KOPT-K1 (cell line): Measurements from ENCODE around the gene KIAA1217.

Source experiments
- H3K27ac ChIP-seq: fragments of 200-600 bp; sonication (generic); 2 replicates; pipeline ENCODE4 v1.5.1; 2016; ENCODE audit warnings: antibody characterized with exemption, mild to moderate bottlenecking, low read depth, low read length; ENCODE audit not compliant: poor library complexity, severe bottlenecking
- H3K36me3 ChIP-seq: fragments of 200-600 bp; sonication (generic); 2 replicates; pipeline ENCODE4 v1.5.1; 2017; ENCODE audit warnings: antibody characterized with exemption, mild to moderate bottlenecking, low read length, moderate library complexity; ENCODE audit not compliant: insufficient read depth
- H3K9me3 ChIP-seq: fragments of 200-600 bp; sonication (generic); 2 replicates; pipeline ENCODE4 v1.5.1; 2017; ENCODE audit warnings: antibody characterized with exemption, low read length, mild to moderate bottlenecking; ENCODE audit not compliant: insufficient read depth, poor library complexity, severe bottlenecking

Gene KIAA1217

DNA sequence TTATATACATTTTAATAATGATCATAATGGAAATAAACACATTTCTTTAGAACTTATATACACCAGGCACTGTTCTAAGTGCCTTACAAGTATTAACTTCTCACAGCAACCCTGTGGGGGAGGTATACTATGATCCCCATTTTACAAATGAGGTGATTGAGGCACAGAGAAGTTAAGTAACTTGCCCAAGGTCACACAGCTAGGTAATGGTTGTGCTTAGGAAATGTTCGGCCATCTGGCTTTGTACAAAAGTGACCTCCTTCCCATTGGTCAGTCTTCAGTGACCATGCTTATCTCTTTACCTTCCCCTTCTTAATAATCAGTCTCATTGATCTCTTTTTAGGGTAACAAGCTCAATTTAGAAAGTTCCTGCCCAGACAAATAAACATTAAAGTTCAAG lies 158.8 kb downstream of the KIAA1217 start:
- no peak overlapping the region for H3K27ac ChIP-seq
- no peaks in the 10 kb centered on the region for H3K36me3 ChIP-seq
- H3K9me3 ChIP-seq: no peaks in the 10 kb centered on the region

DNA sequence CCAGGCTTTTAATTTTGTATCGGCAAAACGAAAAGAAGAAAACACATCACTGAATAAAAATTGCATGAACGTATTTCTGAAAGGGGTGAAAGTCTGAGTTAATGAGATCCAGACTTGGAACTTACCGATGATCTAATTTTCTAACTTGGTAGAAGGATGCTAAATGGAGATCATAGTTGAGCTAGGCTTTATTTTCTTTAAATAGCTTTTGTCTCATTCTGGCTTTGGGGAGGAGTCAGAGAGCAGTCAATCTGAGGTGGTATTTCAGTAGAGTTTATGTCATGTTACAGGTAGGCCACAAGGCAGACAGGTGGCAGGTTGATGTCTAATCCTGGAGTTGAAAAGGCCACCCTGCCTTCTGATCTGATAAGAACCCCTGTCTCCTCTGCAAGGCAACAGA lies 161.9 kb downstream of the KIAA1217 start:
- Histone ChIP-seq H3K36me3 (no peaks in the 10 kb centered on the region), H3K27ac (no peak overlapping the region), H3K9me3 (no peaks in the 10 kb centered on the region)

DNA sequence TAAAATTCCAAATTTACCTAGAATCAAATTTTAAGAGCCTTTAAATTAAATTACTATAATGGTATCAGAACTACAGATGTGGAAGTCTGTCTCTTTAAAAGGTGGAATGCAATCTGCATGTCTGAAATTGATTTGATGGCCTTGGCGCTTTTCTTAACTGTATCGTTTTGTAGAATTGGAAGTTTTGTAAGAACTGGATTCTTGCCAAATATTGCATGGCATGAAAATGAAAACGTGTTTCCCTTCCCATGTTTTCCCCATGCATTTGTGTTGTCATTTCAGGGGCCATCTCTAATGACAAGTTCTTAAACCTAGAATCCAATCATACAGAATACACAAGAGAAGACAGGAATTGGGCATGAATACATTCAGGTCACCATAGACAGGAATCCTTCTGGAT lies 162.5 kb downstream of the KIAA1217 start:
- H3K9me3 ChIP-seq: no peaks in the 10 kb centered on the region
- no peaks in the 10 kb centered on the region for H3K36me3 ChIP-seq
- H3K27ac ChIP-seq: no peak overlapping the region

DNA sequence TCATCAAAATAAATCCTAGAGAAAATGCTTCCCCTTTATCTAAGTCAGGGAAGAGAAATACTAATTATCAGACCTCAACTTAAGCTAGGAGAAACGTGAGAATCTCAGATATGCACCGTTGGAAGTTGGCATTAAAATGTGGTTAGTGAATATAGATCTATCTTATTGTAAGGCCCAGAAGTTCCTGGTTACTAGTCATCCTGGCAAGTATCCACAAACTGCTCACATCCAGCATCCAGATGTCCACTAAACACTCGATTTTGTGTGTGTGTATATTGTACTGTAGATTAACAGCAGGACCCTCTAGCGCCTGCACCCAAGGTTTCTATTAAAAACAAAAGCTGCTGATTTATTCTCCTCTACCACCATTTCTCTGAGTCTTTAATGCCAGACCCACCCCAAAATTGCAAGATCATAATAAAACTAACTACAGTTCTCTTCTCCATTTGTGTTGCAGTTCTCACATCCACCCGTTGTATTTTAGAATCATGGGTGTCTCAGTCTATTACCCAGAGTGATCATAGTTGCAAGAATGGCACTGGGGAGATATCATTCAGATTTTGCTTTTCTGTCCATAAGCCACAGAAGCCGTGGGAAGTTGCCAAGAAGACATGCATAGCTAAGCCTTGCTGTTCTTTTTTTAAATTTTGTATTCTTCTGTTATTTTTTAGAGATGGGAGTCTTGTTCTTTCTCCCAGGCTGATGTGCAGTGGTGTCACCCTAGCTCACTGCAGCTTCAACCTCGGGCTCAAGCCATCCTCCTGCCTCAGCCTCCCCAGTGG lies 165.4 kb downstream of the KIAA1217 start:
- Histone ChIP-seq H3K36me3 (no peaks in the 10 kb centered on the region), H3K9me3 (no peaks in the 10 kb centered on the region), H3K27ac (no peak overlapping the region)

DNA sequence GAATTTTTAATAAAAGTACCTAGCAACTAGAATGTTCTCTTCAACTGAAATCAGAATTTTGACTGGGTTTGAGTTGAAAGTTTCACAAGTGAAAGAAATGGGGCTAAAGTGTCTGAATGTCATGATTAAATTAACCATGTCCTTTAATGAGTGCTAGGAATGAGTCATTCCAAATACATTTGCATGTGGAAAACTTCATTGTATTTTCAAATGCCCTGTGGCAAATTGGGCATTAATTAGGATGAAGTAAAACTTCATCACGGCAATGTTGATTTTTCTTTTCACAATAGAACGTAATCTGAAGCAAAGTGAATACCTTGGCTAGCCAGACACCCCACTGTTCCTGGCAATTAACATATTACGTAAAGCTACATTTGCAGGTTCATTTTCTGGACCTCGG lies 166.6 kb downstream of the KIAA1217 start:
- Histone ChIP-seq H3K9me3 (no peaks in the 10 kb centered on the region), H3K36me3 (no peaks in the 10 kb centered on the region), H3K27ac (no peak overlapping the region)

DNA sequence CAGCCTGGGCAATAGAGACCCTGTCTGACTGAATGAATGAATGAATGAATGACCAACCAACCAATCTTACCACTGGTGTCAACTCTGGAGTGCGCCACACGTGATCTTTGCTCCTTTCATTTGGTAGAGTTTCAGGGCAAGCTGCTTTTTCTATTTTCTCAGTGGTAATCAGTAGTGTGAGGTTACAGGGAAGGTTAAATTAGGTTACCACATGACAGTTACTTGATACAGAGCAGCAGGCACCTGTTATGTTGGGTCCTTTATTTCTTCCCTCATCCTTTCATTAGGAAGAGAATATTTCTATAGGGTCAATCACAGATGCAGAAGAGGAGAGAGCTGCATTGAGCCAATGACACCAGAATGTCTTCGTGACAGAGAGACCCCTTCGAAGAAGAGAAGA lies 167.8 kb downstream of the KIAA1217 start:
- no peak overlapping the region for H3K27ac ChIP-seq
- no peaks in the 10 kb centered on the region for H3K36me3 ChIP-seq
- no peaks in the 10 kb centered on the region for H3K9me3 ChIP-seq

DNA sequence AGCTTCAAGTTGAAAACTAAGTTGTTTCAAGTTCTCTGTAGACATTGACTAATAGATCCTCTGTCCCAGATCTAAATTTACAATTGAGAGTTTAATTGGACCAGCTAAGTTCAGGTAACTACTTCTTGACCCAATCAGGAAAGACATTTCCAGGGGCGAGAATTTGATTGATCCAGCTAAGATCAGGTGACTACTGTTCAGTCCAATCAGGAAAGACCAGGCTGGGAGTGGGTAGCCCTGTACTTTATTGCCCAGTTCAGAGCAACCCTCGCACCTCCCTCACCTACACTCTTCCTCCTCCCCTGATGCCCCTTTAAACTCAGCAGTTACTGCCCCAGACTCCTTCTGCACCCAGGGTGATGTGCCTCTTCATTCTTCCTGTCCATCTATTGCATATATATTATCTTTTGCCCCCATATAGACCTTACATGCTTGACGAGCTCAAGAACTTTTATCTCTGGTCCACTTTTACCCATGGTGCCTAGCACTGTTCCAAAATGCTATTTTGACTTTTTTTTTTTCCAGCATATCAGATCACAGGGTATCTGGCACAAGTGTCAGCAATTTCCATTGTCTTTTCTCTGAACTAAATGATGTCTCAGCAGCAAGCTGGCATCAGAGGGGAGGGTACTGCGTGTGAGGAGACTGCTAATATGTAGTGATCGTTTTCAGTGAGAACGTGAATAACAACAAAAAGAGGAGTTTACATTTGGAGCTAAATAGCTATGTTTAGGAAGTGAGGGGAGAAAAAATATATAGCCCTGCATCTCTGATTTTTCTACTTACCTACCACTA lies 169.4 kb downstream of the KIAA1217 start:
- no peak overlapping the region for H3K27ac ChIP-seq
- H3K36me3 ChIP-seq: no peaks in the 10 kb centered on the region
- no peaks in the 10 kb centered on the region for H3K9me3 ChIP-seq

DNA sequence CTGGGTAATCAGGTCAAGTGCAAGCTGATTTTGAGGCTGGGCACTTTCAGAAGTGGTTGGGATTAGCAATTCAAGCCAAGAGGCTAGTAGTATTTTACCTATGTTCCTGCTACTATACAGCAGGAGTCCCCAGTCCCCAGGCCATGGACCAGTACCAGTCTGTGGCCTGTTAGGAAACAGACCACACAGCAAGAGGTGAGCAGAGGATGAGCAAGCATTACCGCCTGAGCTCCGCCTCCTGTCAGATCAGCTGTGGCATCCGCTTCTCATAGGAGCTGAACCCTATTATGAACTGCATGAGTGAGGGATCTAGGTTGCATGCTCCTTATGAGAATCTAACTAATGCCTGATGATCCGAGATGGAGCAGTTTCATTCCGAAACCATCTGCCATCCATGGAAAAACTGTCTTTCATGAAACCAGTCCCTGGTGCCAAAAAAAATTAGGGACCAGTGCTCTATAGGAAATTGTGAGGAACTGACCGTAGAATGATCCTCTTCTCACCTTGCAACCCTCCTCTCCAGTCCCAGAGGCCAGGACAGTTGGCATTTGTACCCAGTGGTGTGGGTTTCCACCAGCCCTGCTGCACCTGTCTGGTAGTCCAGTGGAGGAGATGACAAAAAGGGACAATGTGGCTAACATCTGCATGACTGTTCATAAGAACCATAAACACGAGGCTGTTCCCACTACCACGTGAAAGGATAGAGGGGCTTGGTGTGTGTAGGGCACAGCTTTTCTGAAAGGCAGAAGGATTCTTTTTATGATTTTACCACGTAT lies 172.5 kb downstream of the KIAA1217 start:
- H3K27ac ChIP-seq: no peak overlapping the region
- no peaks in the 10 kb centered on the region for H3K9me3 ChIP-seq
- H3K36me3 ChIP-seq: no peaks in the 10 kb centered on the region

DNA sequence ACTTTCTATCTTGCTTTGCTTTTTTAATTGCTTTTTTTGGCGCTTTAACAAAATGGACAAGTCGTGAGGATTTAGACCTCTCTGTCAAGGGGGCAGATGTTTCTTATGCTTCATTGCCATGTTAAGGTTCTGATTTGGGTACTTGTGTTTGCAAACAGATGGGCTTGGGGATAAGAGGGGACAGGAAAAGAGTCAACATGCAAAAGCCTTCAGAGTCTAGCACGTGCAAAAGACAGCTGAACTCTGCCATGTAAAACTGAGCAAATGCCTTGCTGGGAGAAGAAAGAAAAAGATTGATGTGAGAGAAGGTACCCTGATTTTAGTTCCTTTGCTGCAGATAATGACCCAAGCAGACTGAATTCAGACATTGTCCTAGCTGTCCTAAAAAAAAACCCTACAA lies 173.1 kb downstream of the KIAA1217 start:
- no peak overlapping the region for H3K27ac ChIP-seq
- H3K9me3 ChIP-seq: no peaks in the 10 kb centered on the region
- H3K36me3 ChIP-seq: no peaks in the 10 kb centered on the region

DNA sequence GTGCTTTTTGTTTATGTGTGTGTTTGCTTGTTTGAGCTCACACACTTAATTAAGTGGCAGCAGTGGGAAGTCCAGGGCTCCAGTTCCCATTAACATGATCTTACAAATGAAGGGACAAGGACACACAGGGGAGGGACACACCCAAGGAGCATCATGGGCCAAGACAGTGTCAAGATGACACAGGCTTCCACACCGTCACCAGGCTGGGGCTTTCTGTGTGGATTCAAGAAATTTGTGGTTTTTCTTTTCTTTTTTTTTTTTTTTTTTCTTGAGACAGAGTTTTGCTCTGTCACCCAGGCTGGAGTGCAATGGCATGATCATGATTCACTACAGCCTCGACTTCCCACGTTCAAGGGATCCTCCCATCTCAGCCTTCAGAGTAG lies 173.6 kb downstream of the KIAA1217 start:
- H3K36me3 ChIP-seq: no peaks in the 10 kb centered on the region
- no peak overlapping the region for H3K27ac ChIP-seq
- no peaks in the 10 kb centered on the region for H3K9me3 ChIP-seq

DNA sequence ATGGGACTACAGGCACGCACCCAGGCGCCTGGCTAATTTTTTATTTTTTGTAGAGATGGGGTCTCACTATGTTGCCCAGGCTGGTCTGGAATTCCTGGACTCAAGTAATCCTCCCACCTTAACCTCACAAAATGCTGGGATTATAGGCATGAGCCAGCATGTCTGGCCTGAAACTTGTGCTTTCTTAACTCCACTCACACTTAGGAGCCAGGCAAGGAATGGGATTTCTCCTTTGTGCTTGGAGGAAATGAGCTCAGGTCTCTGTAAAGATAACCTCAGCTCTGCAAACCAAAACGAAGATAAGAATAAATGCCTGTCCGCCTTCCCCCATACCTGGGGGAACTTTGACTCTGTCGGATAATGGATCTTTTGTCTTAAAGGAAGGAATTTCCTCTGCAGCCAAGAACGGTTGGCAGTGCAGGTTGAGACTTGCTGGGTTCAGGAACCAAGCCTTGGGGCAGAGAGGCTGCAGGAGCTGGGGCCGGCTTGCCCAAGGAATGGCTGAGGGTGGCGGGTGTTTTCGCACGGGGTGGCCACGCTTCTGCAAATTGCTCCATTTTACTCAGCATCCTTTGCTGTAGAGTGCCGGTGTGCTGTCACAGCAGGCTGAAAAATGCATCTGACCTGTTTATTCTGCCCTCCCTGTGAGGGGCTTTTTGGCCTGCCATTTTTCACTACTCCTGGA lies 174.2 kb downstream of the KIAA1217 start:
- no peaks in the 10 kb centered on the region for H3K9me3 ChIP-seq
- H3K27ac ChIP-seq: no peak overlapping the region
- no peaks in the 10 kb centered on the region for H3K36me3 ChIP-seq

DNA sequence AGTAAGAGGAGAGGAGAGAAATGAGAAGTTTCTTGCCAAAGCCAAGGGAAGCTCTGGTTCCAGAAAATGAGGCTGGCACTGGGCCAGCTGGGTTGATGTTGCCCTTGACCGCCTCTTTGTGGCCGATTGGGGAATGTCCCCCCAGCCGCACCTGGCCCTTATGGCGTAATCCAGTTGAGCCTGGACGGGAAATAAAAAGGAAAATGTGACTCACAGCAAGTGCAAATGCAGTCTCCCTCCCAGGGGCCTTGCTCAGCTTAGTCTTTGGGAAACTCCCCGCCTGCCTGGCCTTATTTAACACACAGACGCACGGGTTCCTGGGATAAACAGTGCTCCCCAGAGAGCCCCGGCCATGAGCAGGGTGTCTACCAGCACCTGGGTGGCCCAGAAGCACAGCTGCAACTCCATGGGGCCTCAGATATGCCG lies 174.8 kb downstream of the KIAA1217 start:
- no peak overlapping the region for H3K27ac ChIP-seq

DNA sequence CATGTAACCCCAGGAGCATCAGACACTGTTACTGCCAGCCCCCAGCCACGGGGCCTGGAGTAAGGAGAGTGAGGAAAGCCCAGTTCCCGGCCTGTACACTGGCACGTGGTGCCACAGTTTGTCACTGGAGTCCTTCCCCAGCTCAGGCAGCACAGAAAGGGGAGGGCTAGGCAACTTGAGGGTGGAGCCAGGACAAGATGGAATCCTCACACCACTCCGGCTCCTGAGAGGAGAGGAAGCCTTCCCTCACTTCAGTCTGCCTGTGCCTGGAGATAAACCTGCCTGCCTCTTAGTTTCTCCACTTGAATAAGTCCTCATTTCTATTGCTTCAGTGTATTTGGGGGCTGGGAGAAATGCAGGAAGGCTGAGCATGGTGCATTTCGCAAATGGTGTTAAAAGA lies 176.0 kb downstream of the KIAA1217 start:
- Histone ChIP-seq H3K9me3 (no peaks in the 10 kb centered on the region), H3K27ac (no peak overlapping the region), H3K36me3 (no peaks in the 10 kb centered on the region)

More for the DNA sequence above, 174.8 kb downstream of the KIAA1217 start:
- H3K9me3 ChIP-seq: no peaks in the 10 kb centered on the region
- no peaks in the 10 kb centered on the region for H3K36me3 ChIP-seq

DNA sequence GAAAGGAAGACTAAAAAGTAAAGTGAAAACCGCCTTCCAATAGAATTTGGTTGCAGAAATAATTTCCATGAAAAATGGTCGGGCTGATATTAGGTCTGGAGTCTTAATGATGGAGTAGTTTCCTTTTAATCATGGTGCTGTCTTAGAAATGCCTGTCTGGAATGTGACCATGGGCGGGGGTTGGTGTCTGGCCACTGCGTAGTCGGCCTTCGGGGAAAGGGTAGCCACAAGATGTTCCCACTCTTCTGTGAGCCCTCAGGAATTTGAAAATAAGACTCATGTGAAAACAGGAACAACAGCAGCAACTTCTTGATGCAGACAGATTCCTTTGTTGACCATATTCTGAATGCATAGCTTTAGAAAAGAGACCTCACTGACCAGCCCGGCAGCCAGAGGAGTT lies 176.8 kb downstream of the KIAA1217 start:
- no peaks in the 10 kb centered on the region for H3K36me3 ChIP-seq
- H3K9me3 ChIP-seq: no peaks in the 10 kb centered on the region
- no peak overlapping the region for H3K27ac ChIP-seq
